ENCODE results near the gene CLASP1.
"Not testable (repeated sequence)": the region's sequence is repeated elsewhere in the genome, so short reads cannot be mapped to it uniquely, and the experiment has no call there.

CLASP1 gene

GRCh38 chr2:121564905-121565304 lies 84.4 kb downstream of the CLASP1 start:
- H3K4me3 ChIP-seq (ENCODE audit: low read length): no peak overlapping the region
- no peaks in the 10 kb centered on the region for H3K4me1 ChIP-seq (ENCODE audit: control insufficient read depth, insufficient read depth, low read length)
- H3K27me3 ChIP-seq (ENCODE audit: control insufficient read depth, insufficient read depth, low read length): no peaks in the 10 kb centered on the region
- H3K36me3 ChIP-seq (ENCODE audit: control insufficient read depth, insufficient read depth, low read length): no peaks in the 10 kb centered on the region
- H3K9ac ChIP-seq (ENCODE audit: low read length): no peak overlapping the region
- H3K27ac ChIP-seq (ENCODE audit: low read depth, low read length): no peak overlapping the region

- H3K9ac ChIP-seq (ENCODE audit: low read length); H3K27ac ChIP-seq (ENCODE audit: low read depth, low read length); H3K4me1 ChIP-seq (ENCODE audit: control insufficient read depth, insufficient read depth, low read length); H3K27me3 ChIP-seq (ENCODE audit: control insufficient read depth, insufficient read depth, low read length); H3K36me3 ChIP-seq (ENCODE audit: control insufficient read depth, insufficient read depth, low read length); H3K4me3 ChIP-seq (ENCODE audit: low read length): not testable (repeated sequence)
These were observed 85.5 kb downstream of the CLASP1 start for GRCh38 chr2:121563754-121564153.

GRCh38 chr2:121562269-121563176 lies 86.7 kb downstream of the CLASP1 start:
- Histone ChIP-seq H3K4me1 (ENCODE audit: control insufficient read depth, insufficient read depth, low read length) (no peaks in the 10 kb centered on the region), H3K36me3 (ENCODE audit: control insufficient read depth, insufficient read depth, low read length) (no peaks in the 10 kb centered on the region), H3K9ac (ENCODE audit: low read length) (no peak overlapping the region), H3K27me3 (ENCODE audit: control insufficient read depth, insufficient read depth, low read length) (no peaks in the 10 kb centered on the region), H3K27ac (ENCODE audit: low read depth, low read length) (no peak overlapping the region), H3K4me3 (ENCODE audit: low read length) (no peak overlapping the region)

- Histone ChIP-seq H3K36me3 (ENCODE audit: control insufficient read depth, insufficient read depth, low read length) (no peaks in the 10 kb centered on the region), H3K9ac (ENCODE audit: low read length) (no peak overlapping the region), H3K4me1 (ENCODE audit: control insufficient read depth, insufficient read depth, low read length) (no peaks in the 10 kb centered on the region), H3K27me3 (ENCODE audit: control insufficient read depth, insufficient read depth, low read length) (no peaks in the 10 kb centered on the region), H3K27ac (ENCODE audit: low read depth, low read length) (no peak overlapping the region), H3K4me3 (ENCODE audit: low read length) (no peak overlapping the region)
These were observed 87.5 kb downstream of the CLASP1 start for GRCh38 chr2:121561617-121562268.

- Histone ChIP-seq H3K36me3 (ENCODE audit: control insufficient read depth, insufficient read depth, low read length) (no peaks in the 10 kb centered on the region), H3K4me3 (ENCODE audit: low read length) (no peak overlapping the region), H3K4me1 (ENCODE audit: control insufficient read depth, insufficient read depth, low read length) (no peaks in the 10 kb centered on the region), H3K27ac (ENCODE audit: low read depth, low read length) (no peak overlapping the region), H3K9ac (ENCODE audit: low read length) (no peak overlapping the region), H3K27me3 (ENCODE audit: control insufficient read depth, insufficient read depth, low read length) (no peaks in the 10 kb centered on the region)
These were observed 90.9 kb downstream of the CLASP1 start for GRCh38 chr2:121558329-121558728.

- H3K9ac ChIP-seq (ENCODE audit: low read length): no peak overlapping the region
- no peak overlapping the region for H3K4me3 ChIP-seq (ENCODE audit: low read length)
- H3K4me1 ChIP-seq (ENCODE audit: control insufficient read depth, insufficient read depth, low read length): no peaks in the 10 kb centered on the region
- no peak overlapping the region for H3K27ac ChIP-seq (ENCODE audit: low read depth, low read length)
- no peaks in the 10 kb centered on the region for H3K36me3 ChIP-seq (ENCODE audit: control insufficient read depth, insufficient read depth, low read length)
- H3K27me3 ChIP-seq (ENCODE audit: control insufficient read depth, insufficient read depth, low read length): no peaks in the 10 kb centered on the region
These were observed 94.3 kb downstream of the CLASP1 start for GRCh38 chr2:121555008-121555407.

GRCh38 chr2:121552477-121553180 lies 96.6 kb downstream of the CLASP1 start:
- not testable (repeated sequence) for H3K9ac ChIP-seq (ENCODE audit: low read length); H3K36me3 ChIP-seq (ENCODE audit: control insufficient read depth, insufficient read depth, low read length); H3K4me1 ChIP-seq (ENCODE audit: control insufficient read depth, insufficient read depth, low read length); H3K27ac ChIP-seq (ENCODE audit: low read depth, low read length); H3K4me3 ChIP-seq (ENCODE audit: low read length); H3K27me3 ChIP-seq (ENCODE audit: control insufficient read depth, insufficient read depth, low read length)

GRCh38 chr2:121550669-121551068 lies 98.6 kb downstream of the CLASP1 start:
- Histone ChIP-seq H3K4me3 (ENCODE audit: low read length) (no peak overlapping the region), H3K9ac (ENCODE audit: low read length) (no peak overlapping the region), H3K4me1 (ENCODE audit: control insufficient read depth, insufficient read depth, low read length) (no peaks in the 10 kb centered on the region), H3K27me3 (ENCODE audit: control insufficient read depth, insufficient read depth, low read length) (no peaks in the 10 kb centered on the region), H3K27ac (ENCODE audit: low read depth, low read length) (no peak overlapping the region), H3K36me3 (ENCODE audit: control insufficient read depth, insufficient read depth, low read length) (no peaks in the 10 kb centered on the region)

- no peaks in the 10 kb centered on the region for H3K27me3 ChIP-seq (ENCODE audit: control insufficient read depth, insufficient read depth, low read length)
- H3K27ac ChIP-seq (ENCODE audit: low read depth, low read length): no peak overlapping the region
- no peak overlapping the region for H3K9ac ChIP-seq (ENCODE audit: low read length)
- H3K36me3 ChIP-seq (ENCODE audit: control insufficient read depth, insufficient read depth, low read length): no peaks in the 10 kb centered on the region
- H3K4me1 ChIP-seq (ENCODE audit: control insufficient read depth, insufficient read depth, low read length): peaks cover 3% of the 10 kb centered on the region
- H3K4me3 ChIP-seq (ENCODE audit: low read length): no peak overlapping the region
These were observed 101.6 kb downstream of the CLASP1 start for GRCh38 chr2:121547646-121548045.

GRCh38 chr2:121545913-121546312 lies 103.3 kb downstream of the CLASP1 start:
- Histone ChIP-seq H3K9ac (ENCODE audit: low read length) (no peak overlapping the region), H3K4me1 (ENCODE audit: control insufficient read depth, insufficient read depth, low read length) (peaks cover 3% of the 10 kb centered on the region), H3K36me3 (ENCODE audit: control insufficient read depth, insufficient read depth, low read length) (no peaks in the 10 kb centered on the region), H3K27me3 (ENCODE audit: control insufficient read depth, insufficient read depth, low read length) (no peaks in the 10 kb centered on the region), H3K4me3 (ENCODE audit: low read length) (no peak overlapping the region), H3K27ac (ENCODE audit: low read depth, low read length) (no peak overlapping the region)

GRCh38 chr2:121545257-121545656 lies 104.0 kb downstream of the CLASP1 start:
- H3K27me3 ChIP-seq (ENCODE audit: control insufficient read depth, insufficient read depth, low read length): no peaks in the 10 kb centered on the region
- no peak overlapping the region for H3K9ac ChIP-seq (ENCODE audit: low read length)
- no peak overlapping the region for H3K27ac ChIP-seq (ENCODE audit: low read depth, low read length)
- H3K4me1 ChIP-seq (ENCODE audit: control insufficient read depth, insufficient read depth, low read length): peaks cover 3% of the 10 kb centered on the region
- no peak overlapping the region for H3K4me3 ChIP-seq (ENCODE audit: low read length)
- H3K36me3 ChIP-seq (ENCODE audit: control insufficient read depth, insufficient read depth, low read length): no peaks in the 10 kb centered on the region

GRCh38 chr2:121541495-121541894 lies 107.8 kb downstream of the CLASP1 start:
- peaks cover 3% of the 10 kb centered on the region for H3K4me1 ChIP-seq (ENCODE audit: control insufficient read depth, insufficient read depth, low read length)
- H3K27ac ChIP-seq (ENCODE audit: low read depth, low read length): no peak overlapping the region
- H3K4me3 ChIP-seq (ENCODE audit: low read length): no peak overlapping the region
- H3K27me3 ChIP-seq (ENCODE audit: control insufficient read depth, insufficient read depth, low read length): no peaks in the 10 kb centered on the region
- H3K36me3 ChIP-seq (ENCODE audit: control insufficient read depth, insufficient read depth, low read length): no peaks in the 10 kb centered on the region
- H3K9ac ChIP-seq (ENCODE audit: low read length): no peak overlapping the region

All from rectal smooth muscle tissue (tissue), 1 donor.